Common myeloid progenitor, CD34-positive (primary cell): ENCODE data around the gene RFTN2.
A peak's percentile ranks its signal among the peaks of the same experiment; 100 is the strongest.

ENCODE experiments used
- CTCF ChIA-PET: fragments of 350-600 bp; sonication (Branson Sonifier 250); formaldehyde crosslinking; loops from one replicate; lab custom pipeline; 2021; ENCODE audit warnings: antibody characterized with exemption; lab: Charles Lee
- POLR2A ChIA-PET: fragments of 350-600 bp; sonication (Branson Sonifier 250); formaldehyde crosslinking; loops from one replicate; lab custom pipeline; 2021; ENCODE audit warnings: antibody characterized with exemption; lab: Charles Lee
- DNase-seq, 3 donors: peaks; one replicate each; pipeline versions ENCODE4 v3.0.0 to v3.0.0-alpha.2; 2013
- H3K27ac ChIP-seq, 2 experiments: 1 replicate in 1 of 2; 2 replicates in 1 of 2; pipeline ENCODE4 v1.7.0; 2013; ENCODE audit warnings: inconsistent platforms in 2 of 2, low read length in 2 of 2, mild to moderate bottlenecking in 2 of 2, low read depth in 1 of 2, moderate library complexity in 1 of 2; ENCODE audit not compliant: severe bottlenecking in 2 of 2, insufficient read depth in 1 of 2, poor library complexity in 1 of 2
- H3K27me3 ChIP-seq, 5 experiments: replicated peaks in 2 of 5; 1 replicate in 3 of 5; 2 replicates in 2 of 5; pipeline versions ENCODE4 v1.6.1 to v1.7.0; 2013; ENCODE audit warnings: low read length in 4 of 5, mild to moderate bottlenecking in 2 of 5, moderate library complexity in 2 of 5, inconsistent platforms in 1 of 5; ENCODE audit not compliant: insufficient read depth in 5 of 5, control insufficient read depth in 4 of 5
- H3K36me3 ChIP-seq, 4 experiments: 1 replicate in 2 of 4; 2 replicates in 2 of 4; pipeline versions ENCODE4 v1.6.1 to v1.7.0; 2013; ENCODE audit warnings: low read length in 3 of 4, control low read depth in 1 of 4, mild to moderate bottlenecking in 1 of 4; ENCODE audit not compliant: control insufficient read depth in 4 of 4, insufficient read depth in 4 of 4
- H3K4me1 ChIP-seq, 4 experiments: 1 replicate in 3 of 4; 2 replicates in 1 of 4; pipeline versions ENCODE4 v1.6.1 to v1.7.1; 2013; ENCODE audit warnings: low read length in 3 of 4, mild to moderate bottlenecking in 3 of 4, control low read depth in 1 of 4, inconsistent platforms in 1 of 4, moderate library complexity in 1 of 4; ENCODE audit not compliant: control insufficient read depth in 4 of 4, insufficient read depth in 4 of 4; ENCODE audit errors: control extremely low read depth in 1 of 4
- H3K4me3 ChIP-seq, 7 experiments: 1 replicate in 4 of 7; 2 replicates in 3 of 7; pipeline versions ENCODE4 v1.5.1 to v1.7.0; 2013; ENCODE audit warnings: mild to moderate bottlenecking in 7 of 7, low read length in 6 of 7, moderate library complexity in 6 of 7, inconsistent platforms in 2 of 7, low read depth in 2 of 7, control low read depth in 1 of 7; ENCODE audit not compliant: insufficient read depth in 4 of 7, control insufficient read depth in 1 of 7; ENCODE audit errors: extremely low read depth in 1 of 7
- H3K9me3 ChIP-seq, 5 experiments: 1 replicate in 4 of 5; 2 replicates in 1 of 5; pipeline versions ENCODE4 v1.6.1 to v1.7.1; 2013; ENCODE audit warnings: low read length in 4 of 5, mild to moderate bottlenecking in 2 of 5, inconsistent platforms in 1 of 5, low read depth in 1 of 5, moderate library complexity in 1 of 5; ENCODE audit not compliant: control insufficient read depth in 4 of 5, insufficient read depth in 2 of 5; ENCODE audit errors: control extremely low read depth in 1 of 5
- WGBS: methylation state at CpG from one replicate; pipeline ENCODE4 v1.1.5; 2013; ENCODE audit not compliant: insufficient coverage; 5-methylcytosine and 5-hydroxymethylcytosine counted together

RFTN2 gene

GRCh38 chr2:197677056-197677455, 1.7 kb upstream of the RFTN2 start:
- H3K4me1 ChIP-seq = no peaks in the 10 kb centered on the region
- 100% methylated on average over 1 of the region's 3 CpGs for WGBS
- ChIA-PET CTCF (no interaction called here), POLR2A (no interaction called here)
- H3K27me3 ChIP-seq = no peaks in the 10 kb centered on the region
- no peak for DNase-seq
- no peaks in the 10 kb centered on the region for H3K36me3 ChIP-seq
- H3K27ac ChIP-seq = no peak overlapping the region
- H3K9me3 ChIP-seq = no peaks in the 10 kb centered on the region
- H3K4me3 ChIP-seq = no peak overlapping the region

- no peak overlapping the region for H3K4me3 ChIP-seq
- POLR2A ChIA-PET = no interaction called here
- WGBS = 70% methylated on average over 5 of the region's 6 CpGs
Measured at GRCh38 chr2:197675711-197676188, 363 bp upstream of the RFTN2 start.

GRCh38 chr2:197674591-197674990, 796 bp downstream of the RFTN2 start:
- no CpG with 5 or more reads among the region's 3 CpGs for WGBS
- Histone ChIP-seq H3K36me3 (no peaks in the 10 kb centered on the region), H3K4me3 (no peak overlapping the region), H3K9me3 (no peaks in the 10 kb centered on the region), H3K27me3 (no peaks in the 10 kb centered on the region), H3K4me1 (no peaks in the 10 kb centered on the region), H3K27ac (no peak overlapping the region)
- ChIA-PET POLR2A (no interaction called here), CTCF (no interaction called here)
- no peak for DNase-seq

More at GRCh38 chr2:197675711-197676188, 363 bp upstream of the RFTN2 start:
- H3K27me3 ChIP-seq = no peaks in the 10 kb centered on the region
- CTCF ChIA-PET = no interaction called here
- no peaks in the 10 kb centered on the region for H3K9me3 ChIP-seq
- peak in 2 of 3 donors; percentile 2 to 4 for DNase-seq
- no peaks in the 10 kb centered on the region for H3K36me3 ChIP-seq
- no peaks in the 10 kb centered on the region for H3K4me1 ChIP-seq
- no peak overlapping the region for H3K27ac ChIP-seq

GRCh38 chr2:197674060-197674459, 1.3 kb downstream of the RFTN2 start:
- ChIA-PET POLR2A (no interaction called here), CTCF (no interaction called here)
- Histone ChIP-seq H3K9me3 (no peaks in the 10 kb centered on the region), H3K4me3 (no peak overlapping the region), H3K4me1 (no peaks in the 10 kb centered on the region), H3K27ac (no peak overlapping the region), H3K36me3 (no peaks in the 10 kb centered on the region), H3K27me3 (no peaks in the 10 kb centered on the region)
- WGBS = no CpG with 5 or more reads among the region's 1 CpG
- no peak for DNase-seq

GRCh38 chr2:197673606-197674005, 1.8 kb downstream of the RFTN2 start:
- Histone ChIP-seq H3K4me3 (no peak overlapping the region), H3K27me3 (no peaks in the 10 kb centered on the region), H3K36me3 (no peaks in the 10 kb centered on the region), H3K9me3 (no peaks in the 10 kb centered on the region), H3K27ac (no peak overlapping the region), H3K4me1 (no peaks in the 10 kb centered on the region)
- ChIA-PET POLR2A (no interaction called here), CTCF (no interaction called here)
- no peak for DNase-seq
- WGBS = no CpG with 5 or more reads among the region's 1 CpG

GRCh38 chr2:197673106-197673505, 2.3 kb downstream of the RFTN2 start:
- no peaks in the 10 kb centered on the region for H3K9me3 ChIP-seq
- no peaks in the 10 kb centered on the region for H3K36me3 ChIP-seq
- POLR2A ChIA-PET = no interaction called here
- no peak overlapping the region for H3K27ac ChIP-seq
- no peak for DNase-seq
- no peaks in the 10 kb centered on the region for H3K27me3 ChIP-seq
- CTCF ChIA-PET = no interaction called here
- no peak overlapping the region for H3K4me3 ChIP-seq
- 95% methylated on average over 2 of the region's 5 CpGs for WGBS
- H3K4me1 ChIP-seq = no peaks in the 10 kb centered on the region

- H3K4me1 ChIP-seq = no peaks in the 10 kb centered on the region
- no peak overlapping the region for H3K27ac ChIP-seq
- CTCF ChIA-PET = no interaction called here
- DNase-seq = no peak
- POLR2A ChIA-PET = no interaction called here
- no peak overlapping the region for H3K4me3 ChIP-seq
- no peaks in the 10 kb centered on the region for H3K36me3 ChIP-seq
- no CpG with 5 or more reads among the region's 1 CpG for WGBS
- peaks cover 0 to 3% (median 0%) of the 10 kb centered on the region in 5 experiments for H3K9me3 ChIP-seq
- no peaks in the 10 kb centered on the region for H3K27me3 ChIP-seq
Measured at GRCh38 chr2:197672371-197672893, 3.0 kb downstream of the RFTN2 start.
